ENCODE data around the gene MSL2. TPM values are rescaled to one million over a fixed set of nuclear protein-coding genes. Genes with fewer than 3 reads are reported as not detected.

The MSL2 gene
- total RNA-seq, 1 donor from 2014 or later = 59.4 TPM

DNA sequence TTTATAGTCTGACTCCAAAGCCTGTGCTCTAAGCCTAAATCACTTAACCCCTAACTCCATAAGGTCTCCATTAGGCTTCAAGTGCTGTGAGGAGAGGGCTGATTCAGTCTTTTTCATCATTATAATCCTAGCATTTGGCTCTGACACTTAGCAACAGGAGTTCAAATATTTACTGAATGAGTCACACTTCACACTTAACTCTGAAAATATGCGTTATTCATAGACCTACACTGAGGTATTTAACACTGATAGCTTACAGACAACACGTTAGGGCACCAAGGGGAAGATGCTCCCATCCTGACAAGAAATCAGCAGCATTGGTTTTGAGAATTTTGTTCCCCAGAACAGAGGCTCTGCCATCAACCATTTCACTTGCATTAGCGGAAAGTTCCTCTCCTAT lies 53.5 kb downstream of the MSL2 start:
- ChIA-PET CTCF (no interaction called here), POLR2A (no interaction called here)
- Mint-ChIP-seq H3K27me3 (no peaks in the 10 kb centered on the region), H3K4me1 (peaks cover under 1% of the 10 kb centered on the region), H3K4me3 (no peak overlapping the region), H3K27ac (no peak overlapping the region), H3K9me3 (no peaks in the 10 kb centered on the region), H3K36me3 (ENCODE audit: low read depth) (peaks cover under 1% of the 10 kb centered on the region)
- TF ChIP-seq, protein P1, sequence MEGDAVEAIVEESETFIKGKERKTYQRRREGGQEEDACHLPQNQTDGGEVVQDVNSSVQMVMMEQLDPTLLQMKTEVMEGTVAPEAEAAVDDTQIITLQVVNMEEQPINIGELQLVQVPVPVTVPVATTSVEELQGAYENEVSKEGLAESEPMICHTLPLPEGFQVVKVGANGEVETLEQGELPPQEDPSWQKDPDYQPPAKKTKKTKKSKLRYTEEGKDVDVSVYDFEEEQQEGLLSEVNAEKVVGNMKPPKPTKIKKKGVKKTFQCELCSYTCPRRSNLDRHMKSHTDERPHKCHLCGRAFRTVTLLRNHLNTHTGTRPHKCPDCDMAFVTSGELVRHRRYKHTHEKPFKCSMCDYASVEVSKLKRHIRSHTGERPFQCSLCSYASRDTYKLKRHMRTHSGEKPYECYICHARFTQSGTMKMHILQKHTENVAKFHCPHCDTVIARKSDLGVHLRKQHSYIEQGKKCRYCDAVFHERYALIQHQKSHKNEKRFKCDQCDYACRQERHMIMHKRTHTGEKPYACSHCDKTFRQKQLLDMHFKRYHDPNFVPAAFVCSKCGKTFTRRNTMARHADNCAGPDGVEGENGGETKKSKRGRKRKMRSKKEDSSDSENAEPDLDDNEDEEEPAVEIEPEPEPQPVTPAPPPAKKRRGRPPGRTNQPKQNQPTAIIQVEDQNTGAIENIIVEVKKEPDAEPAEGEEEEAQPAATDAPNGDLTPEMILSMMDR (IDR thresholded peaks at IDR 0.05) = no peak
- DNase-seq (no peak), ATAC-seq (ENCODE audit: low read depth) (no peak)
- intact Hi-C loops (cut with micrococcal nuclease) = no loop called here

DNA sequence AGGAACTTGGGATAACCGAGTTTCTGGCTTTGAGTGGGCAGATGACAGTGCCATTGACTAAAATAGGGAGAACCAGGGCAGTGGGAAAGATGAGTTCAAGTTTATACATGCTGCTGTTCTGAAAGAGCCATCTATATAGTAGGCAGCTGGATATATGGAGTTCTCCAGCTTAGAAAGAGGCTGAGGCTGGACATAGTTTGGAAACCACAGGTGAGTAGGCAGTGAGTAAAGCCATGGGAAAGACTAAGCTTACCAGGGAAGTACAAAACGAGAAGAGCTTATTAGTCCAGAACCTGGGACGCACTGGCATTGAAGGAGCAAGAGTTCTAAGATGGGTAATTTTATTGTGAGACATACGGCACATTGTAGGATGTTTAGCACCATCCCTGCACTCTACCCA lies 54.2 kb downstream of the MSL2 start:
- H3K9me3 Mint-ChIP-seq = no peaks in the 10 kb centered on the region
- no peaks in the 10 kb centered on the region for H3K4me1 Mint-ChIP-seq
- TF ChIP-seq, protein P1 (IDR thresholded peaks at IDR 0.05) = no peak
- DNase-seq (no peak), ATAC-seq (ENCODE audit: low read depth) (no peak)
- CTCF ChIA-PET = no interaction called here
- no peaks in the 10 kb centered on the region for H3K27me3 Mint-ChIP-seq
- intact Hi-C loops (cut with micrococcal nuclease) = no loop called here
- H3K27ac Mint-ChIP-seq = no peak overlapping the region
- no peaks in the 10 kb centered on the region for H3K36me3 Mint-ChIP-seq (ENCODE audit: low read depth)
- POLR2A ChIA-PET = no interaction called here
- H3K4me3 Mint-ChIP-seq = no peak overlapping the region

DNA sequence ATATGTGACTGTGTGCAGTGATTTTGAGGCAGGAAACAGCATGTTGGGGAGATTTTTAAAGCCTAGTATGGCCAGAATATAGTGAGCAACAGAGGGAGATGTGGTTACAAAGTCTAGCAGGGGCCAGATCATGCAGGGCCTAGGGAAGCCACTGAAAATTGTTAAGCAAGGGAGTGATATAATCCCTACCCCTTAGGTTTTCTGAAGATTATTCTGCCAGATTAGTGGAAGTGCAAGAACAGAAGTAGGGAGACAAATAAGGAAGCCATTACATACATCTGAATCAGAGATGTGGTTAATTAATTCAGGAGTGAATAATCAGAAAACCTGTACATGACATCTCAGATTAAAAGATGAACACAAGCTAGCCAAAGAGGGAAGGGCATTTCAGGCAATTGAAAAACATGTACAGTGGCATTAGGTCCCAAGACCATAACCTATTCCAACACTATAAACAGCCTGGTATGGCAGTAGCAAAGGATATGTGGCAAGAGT lies 54.8 kb downstream of the MSL2 start:
- no peak overlapping the region for H3K27ac Mint-ChIP-seq
- ChIA-PET CTCF (no interaction called here), POLR2A (no interaction called here)
- TF ChIP-seq, protein P1 (IDR thresholded peaks at IDR 0.05) = no peak
- no peaks in the 10 kb centered on the region for H3K9me3 Mint-ChIP-seq
- no peaks in the 10 kb centered on the region for H3K27me3 Mint-ChIP-seq
- H3K36me3 Mint-ChIP-seq (ENCODE audit: low read depth) = no peaks in the 10 kb centered on the region
- H3K4me3 Mint-ChIP-seq = no peak overlapping the region
- no peaks in the 10 kb centered on the region for H3K4me1 Mint-ChIP-seq
- intact Hi-C loops (cut with micrococcal nuclease) = no loop called here
- ATAC-seq (ENCODE audit: low read depth) = no peak
- DNase-seq = no peak

DNA sequence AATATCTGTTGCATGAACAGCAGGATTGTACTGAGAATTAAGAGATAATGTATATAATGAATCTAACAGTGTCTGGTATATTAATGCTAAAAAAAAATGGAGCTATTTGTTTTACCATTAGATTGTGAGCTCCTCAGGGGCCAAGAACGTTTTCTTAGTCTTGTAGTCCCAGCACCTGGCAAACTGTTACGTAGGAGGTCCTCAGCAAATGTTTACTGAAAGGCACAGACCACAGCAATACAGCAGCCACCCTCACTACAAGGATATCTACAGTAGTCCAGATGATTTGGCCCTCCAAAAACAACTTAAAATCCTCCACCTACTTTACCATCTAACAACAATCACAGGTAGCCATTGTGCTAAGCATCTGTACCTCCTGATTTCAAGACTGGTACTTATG lies 59.7 kb downstream of the MSL2 start:
- ChIA-PET POLR2A (no interaction called here), CTCF (no interaction called here)
- Mint-ChIP-seq H3K4me1 (peaks cover 2% of the 10 kb centered on the region), H3K9me3 (no peaks in the 10 kb centered on the region), H3K27me3 (no peaks in the 10 kb centered on the region), H3K36me3 (ENCODE audit: low read depth) (no peaks in the 10 kb centered on the region), H3K4me3 (no peak overlapping the region), H3K27ac (no peak overlapping the region)
- intact Hi-C loops (cut with micrococcal nuclease) = no loop called here
- TF ChIP-seq, protein P1 (IDR thresholded peaks at IDR 0.05) = no peak
- ATAC-seq (ENCODE audit: low read depth) (no peak), DNase-seq (no peak)

DNA sequence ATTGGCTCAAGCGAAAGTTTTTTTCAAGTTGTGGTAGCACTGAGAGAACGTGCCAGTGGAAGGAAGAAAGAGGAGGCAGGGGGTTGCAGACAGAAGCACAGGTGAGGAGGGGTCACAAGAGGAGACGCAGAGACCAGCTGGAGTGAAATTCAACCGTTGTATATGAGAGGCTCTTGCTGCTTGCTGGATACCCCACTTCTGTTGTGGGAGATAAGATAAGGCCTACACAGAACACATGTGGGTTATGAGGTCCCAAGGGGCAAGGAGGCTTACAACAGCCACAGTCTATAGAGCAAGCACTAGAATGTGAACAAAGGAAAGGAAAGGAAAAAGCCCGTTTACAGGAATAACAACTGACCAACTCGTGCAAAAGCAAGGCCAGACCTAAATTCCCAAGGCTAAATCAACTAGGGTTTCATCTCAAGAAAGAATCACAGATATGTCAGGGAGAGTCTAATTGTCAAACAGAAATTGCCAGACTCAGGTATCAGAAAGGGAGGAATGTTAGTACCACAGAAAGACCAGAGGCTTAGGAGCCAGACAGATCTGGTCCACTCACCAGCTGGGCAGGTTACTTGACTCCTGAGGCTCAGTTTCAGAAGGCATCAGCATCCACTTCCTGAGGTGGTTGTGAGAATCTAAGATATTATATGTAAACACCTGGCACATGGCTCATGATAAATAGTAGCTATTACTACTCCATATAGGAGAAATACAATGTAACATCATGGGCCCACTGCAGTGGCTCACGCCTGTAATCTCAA lies 60.9 kb downstream of the MSL2 start:
- no peaks in the 10 kb centered on the region for H3K36me3 Mint-ChIP-seq (ENCODE audit: low read depth)
- H3K27ac Mint-ChIP-seq = no peak overlapping the region
- TF ChIP-seq, protein P1 (IDR thresholded peaks at IDR 0.05) = no peak
- POLR2A ChIA-PET = no interaction called here
- intact Hi-C loops (cut with micrococcal nuclease) = no loop called here
- H3K4me1 Mint-ChIP-seq = peaks cover 2% of the 10 kb centered on the region
- no peak overlapping the region for H3K4me3 Mint-ChIP-seq
- no peaks in the 10 kb centered on the region for H3K27me3 Mint-ChIP-seq
- no peaks in the 10 kb centered on the region for H3K9me3 Mint-ChIP-seq
- DNase-seq (no peak), ATAC-seq (ENCODE audit: low read depth) (no peak)
- CTCF ChIA-PET = no interaction called here

Measured in activated B cell treated with CpG ODN at 0.5 μM for 24 hours (primary cell).